Sigmoid colon (tissue), 4 donors: ENCODE measurements around the gene NTF4.

ENCODE experiments used
- CTCF ChIP-seq, 4 experiments: fragments of 450-650 bp in 3 of 4; fragments of 200-600 bp in 1 of 4; IDR thresholded peaks; one replicate each; pipeline ENCODE4 v1.5.1; 2016 to 2019; ENCODE audit warnings: antibody characterized with exemption in 4 of 4, mild to moderate bottlenecking in 3 of 4, moderate library complexity in 2 of 4
- EP300 ChIP-seq, 4 donors: sonication (generic); formaldehyde crosslinking; IDR thresholded peaks; one replicate each; pipeline ENCODE4 v1.6.1; 2017; ENCODE audit warnings: antibody characterized with exemption in 4 of 4
- POLR2A ChIP-seq, 2 donors: fragments of 450-650 bp; IDR thresholded peaks; one replicate each; pipeline ENCODE4 v1.6.1; 2016; ENCODE audit warnings: antibody characterized with exemption in 2 of 2, mild to moderate bottlenecking in 2 of 2, moderate library complexity in 2 of 2
- POLR2AphosphoS5 ChIP-seq, 4 donors: sonication (generic); formaldehyde crosslinking; IDR thresholded peaks; one replicate each; pipeline ENCODE4 v1.6.1; 2017; ENCODE audit warnings: antibody characterized with exemption in 4 of 4

DNA sequence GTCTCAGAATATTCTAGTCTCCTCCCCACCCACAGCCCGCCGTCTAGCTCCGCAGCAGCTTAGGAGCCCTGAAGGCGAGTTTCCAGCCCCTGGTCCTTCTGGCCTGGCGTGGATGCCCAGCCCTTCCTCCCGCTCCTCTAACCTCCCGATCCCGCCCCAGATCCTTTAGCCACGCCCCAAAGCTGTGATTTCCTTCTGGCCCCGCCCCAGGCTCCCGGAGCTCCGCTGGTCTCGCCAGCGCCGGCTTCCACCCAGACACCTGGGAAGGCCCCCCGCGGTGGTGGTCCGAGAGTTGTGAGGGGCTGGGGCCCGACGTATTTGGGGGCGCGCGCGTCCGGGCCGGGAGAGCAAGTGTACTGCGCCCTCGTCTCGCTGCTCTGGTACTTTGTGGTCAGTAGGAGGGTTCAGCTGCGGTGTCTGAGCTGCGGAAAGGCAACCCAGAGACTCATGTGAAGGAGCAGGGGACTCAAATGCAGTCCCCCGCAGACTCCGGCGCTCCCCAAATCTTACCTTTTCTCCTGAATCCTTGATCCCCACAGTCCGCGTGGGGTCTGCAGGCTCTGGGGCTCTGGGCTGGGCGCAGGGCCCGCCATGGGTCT, 6.9 kb downstream of the NTF4 start, which contains the start of gene CGB7:
- TF ChIP-seq CTCF (IDR thresholded peaks at IDR 0.05), result no peak
- no peak for TF ChIP-seq POLR2AphosphoS5 (IDR thresholded peaks at IDR 0.05)
- TF ChIP-seq POLR2A (IDR thresholded peaks at IDR 0.05), result no peak
- no peak for TF ChIP-seq EP300 (IDR thresholded peaks at IDR 0.05)
